Activated T-cell treated with anti-CD3 and anti-CD28 coated beads, Interleukin-2, amount 50 U/mL, for 1 hour (primary cell): ENCODE results near the gene TBX21.

Experiments used
- DNase-seq: peaks from one replicate; pipeline ENCODE4 v3.0.0-alpha.2; 2020

TBX21 gene, protein sequence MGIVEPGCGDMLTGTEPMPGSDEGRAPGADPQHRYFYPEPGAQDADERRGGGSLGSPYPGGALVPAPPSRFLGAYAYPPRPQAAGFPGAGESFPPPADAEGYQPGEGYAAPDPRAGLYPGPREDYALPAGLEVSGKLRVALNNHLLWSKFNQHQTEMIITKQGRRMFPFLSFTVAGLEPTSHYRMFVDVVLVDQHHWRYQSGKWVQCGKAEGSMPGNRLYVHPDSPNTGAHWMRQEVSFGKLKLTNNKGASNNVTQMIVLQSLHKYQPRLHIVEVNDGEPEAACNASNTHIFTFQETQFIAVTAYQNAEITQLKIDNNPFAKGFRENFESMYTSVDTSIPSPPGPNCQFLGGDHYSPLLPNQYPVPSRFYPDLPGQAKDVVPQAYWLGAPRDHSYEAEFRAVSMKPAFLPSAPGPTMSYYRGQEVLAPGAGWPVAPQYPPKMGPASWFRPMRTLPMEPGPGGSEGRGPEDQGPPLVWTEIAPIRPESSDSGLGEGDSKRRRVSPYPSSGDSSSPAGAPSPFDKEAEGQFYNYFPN

GRCh38 chr17:47733047-47733673, at the start of gene TBX21:
Gene TBX21 (plus strand): TSS chr17:47733236. CDS start chr17:47733455, 219 bp downstream.
- DNase-seq = peak; percentile 89

GRCh38 chr17:47684025-47684424, 49.0 kb upstream of the TBX21 start:
- DNase-seq = no peak

- DNase-seq = no peak
Observed at GRCh38 chr17:47684535-47685193, 48.4 kb upstream of the TBX21 start.

GRCh38 chr17:47685556-47686275, 47.3 kb upstream of the TBX21 start:
- DNase-seq = no peak

DNA sequence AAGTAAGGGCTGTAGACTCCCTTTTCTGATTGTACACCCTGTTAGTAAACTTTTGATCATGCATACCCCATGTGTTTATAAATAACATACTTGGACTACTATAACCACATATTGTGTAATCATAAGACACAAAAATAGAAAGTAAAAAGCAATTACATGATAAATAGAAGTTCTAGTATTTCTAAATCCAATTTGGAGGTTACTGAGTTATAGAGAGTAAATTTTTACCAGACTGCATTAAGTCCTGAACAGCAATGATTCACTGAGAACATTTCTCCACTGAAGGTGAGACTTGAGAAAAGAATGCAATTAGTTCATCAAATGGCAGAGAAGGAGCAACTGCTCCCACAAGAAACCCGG, 46.8 kb upstream of the TBX21 start:
- no peak for DNase-seq

DNA sequence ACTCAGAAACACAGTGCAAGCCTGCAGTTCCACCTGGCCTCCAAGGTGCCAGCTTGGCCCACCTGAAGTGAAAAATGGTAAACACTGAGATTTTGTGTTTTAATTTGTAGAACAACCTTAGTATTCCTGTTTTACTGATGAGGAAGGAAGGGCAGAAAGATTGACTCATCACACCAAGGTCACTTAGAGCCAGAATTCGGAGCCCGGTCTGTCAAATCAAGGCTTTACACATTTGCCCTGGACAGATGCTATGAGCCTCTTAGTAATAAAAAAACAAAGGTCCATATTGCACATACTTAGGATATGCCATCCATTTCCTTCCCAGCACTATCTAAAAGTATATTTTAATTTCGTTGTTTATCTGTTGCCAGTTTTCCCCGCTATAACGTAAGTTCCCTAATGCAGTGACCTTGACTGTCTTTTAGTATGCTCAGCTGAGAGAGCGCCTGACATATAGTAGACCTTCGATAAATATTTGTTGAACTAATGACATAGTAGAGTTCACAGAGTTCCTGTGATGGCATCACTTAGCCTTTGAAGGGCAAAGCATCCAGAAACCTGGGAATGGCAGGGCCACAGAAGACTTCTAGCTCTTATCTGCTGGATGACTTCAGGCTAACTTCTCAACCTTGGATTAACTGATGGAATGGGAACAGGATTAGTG, 46.2 kb upstream of the TBX21 start:
- DNase-seq = no peak

GRCh38 chr17:47687328-47687690, 45.7 kb upstream of the TBX21 start:
- no peak for DNase-seq

DNA sequence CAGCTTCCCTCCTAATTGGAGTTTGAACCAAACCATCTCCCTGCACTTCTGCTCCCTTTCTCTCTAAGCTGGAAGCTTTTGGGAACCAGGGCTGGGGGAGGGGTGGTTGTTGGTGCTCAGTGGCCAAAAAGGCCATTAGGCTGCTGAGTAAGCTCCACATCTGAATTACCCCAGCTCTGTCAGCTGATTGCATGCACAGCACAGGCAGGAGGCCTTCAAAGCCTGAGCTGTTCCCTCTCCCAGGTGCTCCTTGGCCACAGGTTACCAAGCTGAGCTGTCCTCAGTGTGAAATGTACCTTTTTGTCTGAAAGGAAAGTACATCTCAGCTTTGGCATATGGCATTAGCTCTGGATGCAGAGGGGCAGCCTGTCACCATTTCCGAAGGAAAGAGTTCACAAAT, 45.3 kb upstream of the TBX21 start:
- DNase-seq = no peak

GRCh38 chr17:47690121-47690520, 42.9 kb upstream of the TBX21 start:
- no peak for DNase-seq

- no peak for DNase-seq
Observed at GRCh38 chr17:47692137-47692894, 40.7 kb upstream of the TBX21 start.

DNA sequence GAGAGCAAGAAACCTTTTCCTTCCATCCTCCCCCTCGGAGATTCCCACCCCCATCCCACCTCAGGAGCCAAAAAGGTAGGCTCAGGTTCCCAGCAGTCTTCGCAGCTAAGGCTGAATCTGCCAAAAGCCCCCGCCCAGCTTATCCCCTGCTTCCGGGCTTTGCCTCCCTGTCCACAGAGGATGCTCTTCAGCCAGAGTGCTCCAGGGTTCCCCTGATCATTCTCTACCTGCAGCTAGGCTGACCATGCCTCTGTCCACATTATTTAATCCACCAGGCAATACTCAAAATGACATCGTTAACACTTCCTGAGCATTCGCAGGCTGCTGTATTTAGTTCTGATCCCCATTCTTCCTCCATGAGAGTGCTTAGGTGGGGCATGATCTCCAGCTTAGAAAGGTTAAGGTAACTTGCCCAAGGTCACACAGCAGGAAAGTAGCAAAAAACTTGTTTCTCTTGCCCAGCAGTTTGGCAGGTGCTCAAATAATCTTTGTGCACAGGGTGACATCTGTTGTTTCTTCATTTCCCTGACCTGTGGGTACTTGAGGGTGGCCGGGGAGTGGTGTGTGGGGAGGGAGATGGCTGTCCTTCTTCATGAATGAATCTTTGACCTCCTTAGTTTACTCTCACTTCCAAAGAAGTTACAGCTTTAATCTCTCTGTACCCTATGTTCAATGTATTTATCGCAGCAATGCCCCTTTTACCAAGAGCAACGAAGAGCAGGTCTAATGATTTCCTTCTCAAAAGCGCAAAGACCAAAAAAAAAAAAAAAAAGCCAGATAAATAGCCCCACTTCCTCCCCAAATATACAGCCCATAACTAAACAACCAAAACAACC, 39.9 kb upstream of the TBX21 start:
- DNase-seq = no peak

- peak; percentile 52 for DNase-seq
Observed at GRCh38 chr17:47693731-47694580, 39.1 kb upstream of the TBX21 start, which contains the start of gene TBKBP1. Gene TBKBP1 (plus strand): TSS chr17:47694161. CDS start chr17:47696113, 1,952 bp downstream.

GRCh38 chr17:47694581-47695428, 38.2 kb upstream of the TBX21 start:
- peak; percentile 49 for DNase-seq

- no peak for DNase-seq
Observed at GRCh38 chr17:47695429-47696376, 37.3 kb upstream of the TBX21 start.

GRCh38 chr17:47696717-47697642, 36.1 kb upstream of the TBX21 start:
- no peak for DNase-seq
